ENCODE data around the gene KREMEN1.

- TF ChIP-seq CTCF (IDR thresholded peaks at IDR 0.05; ENCODE audit: insufficient read depth, low read length), result no peak
- no peak for TF ChIP-seq GABPA (IDR thresholded peaks at IDR 0.05; ENCODE audit: low read depth)
- no peak for TF ChIP-seq POLR2AphosphoS5 (IDR thresholded peaks at IDR 0.05; ENCODE audit: low read depth)
- TF ChIP-seq REST (IDR thresholded peaks at IDR 0.05; ENCODE audit: insufficient replicate concordance, low read depth), result no peak
- TF ChIP-seq SPI1 (IDR thresholded peaks at IDR 0.05; ENCODE audit: borderline replicate concordance, low read depth), result no peak
Measured at GRCh38 chr22:29158546-29158945, 85.7 kb downstream of the KREMEN1 start.

Measured in HL-60 (cell line).